Measurements from ENCODE around the gene FRYL.
"Not testable (repeated sequence)": the region's sequence is repeated elsewhere in the genome, so short reads cannot be mapped to it uniquely, and the experiment has no call there.

The FRYL gene

GRCh38 chr4:48748949-48749596 is 31.0 kb downstream of the FRYL start:
- in situ Hi-C loops (cut with MboI; ENCODE audit: low sequenced_read_pairs), result no loop called here

DNA sequence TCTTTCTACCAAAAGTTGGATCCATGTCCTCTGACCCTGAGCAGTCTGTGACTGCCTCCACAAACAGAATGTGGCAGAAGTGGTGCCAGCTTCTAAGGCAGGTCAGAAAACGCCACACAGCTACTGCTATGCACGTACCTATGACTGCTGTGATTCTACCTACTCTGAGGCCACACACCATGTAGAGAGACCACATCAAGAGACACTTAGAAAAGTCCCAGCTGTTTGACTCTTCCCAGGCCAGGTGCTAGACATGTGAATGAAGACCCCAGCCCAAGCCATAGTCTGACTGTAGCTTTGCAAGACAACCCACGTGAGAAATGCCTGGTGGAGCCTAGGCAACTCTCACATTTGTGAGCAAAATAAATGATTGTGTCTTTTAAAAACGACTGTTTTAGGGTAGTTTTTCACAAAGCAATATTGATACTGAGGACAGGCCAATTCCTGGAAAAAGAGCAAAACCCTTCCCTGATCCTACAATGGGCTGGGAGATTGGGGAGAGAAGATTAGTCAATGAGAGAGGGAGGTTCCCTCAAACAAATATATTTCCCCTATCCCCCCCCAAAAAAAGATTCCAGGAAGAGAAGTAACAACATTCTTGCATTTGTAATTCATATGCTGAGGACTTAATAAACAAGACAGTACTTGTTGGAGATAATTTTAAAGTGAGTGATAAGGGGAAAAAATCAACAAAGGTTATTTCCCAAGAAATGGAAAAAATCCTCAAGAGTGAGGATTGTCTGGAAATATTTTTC is 33.3 kb downstream of the FRYL start:
- in situ Hi-C loops (cut with MboI; ENCODE audit: low sequenced_read_pairs), result no loop called here

GRCh38 chr4:48745223-48745622 is 34.9 kb downstream of the FRYL start:
- in situ Hi-C loops (cut with MboI; ENCODE audit: low sequenced_read_pairs), result not testable (repeated sequence)

DNA sequence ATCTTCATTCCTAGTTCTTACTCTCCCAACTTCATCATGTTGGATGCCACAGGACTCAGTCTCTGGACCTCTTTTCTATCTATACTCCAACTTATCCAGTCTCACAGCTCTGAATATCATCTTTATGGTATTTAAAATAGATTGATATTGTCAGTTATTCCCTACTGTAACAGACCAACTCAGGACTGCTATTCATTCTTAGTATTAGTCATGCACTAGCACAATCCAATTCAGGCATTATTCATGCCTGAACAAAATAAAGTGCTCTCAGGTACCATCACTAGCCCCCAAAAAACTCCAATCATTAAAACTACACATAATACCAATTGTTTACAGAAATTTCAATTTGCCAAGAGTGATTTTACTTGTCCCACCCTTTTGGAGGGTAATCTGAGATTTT is 37.7 kb downstream of the FRYL start:
- in situ Hi-C loops (cut with MboI; ENCODE audit: low sequenced_read_pairs), result no loop called here

DNA sequence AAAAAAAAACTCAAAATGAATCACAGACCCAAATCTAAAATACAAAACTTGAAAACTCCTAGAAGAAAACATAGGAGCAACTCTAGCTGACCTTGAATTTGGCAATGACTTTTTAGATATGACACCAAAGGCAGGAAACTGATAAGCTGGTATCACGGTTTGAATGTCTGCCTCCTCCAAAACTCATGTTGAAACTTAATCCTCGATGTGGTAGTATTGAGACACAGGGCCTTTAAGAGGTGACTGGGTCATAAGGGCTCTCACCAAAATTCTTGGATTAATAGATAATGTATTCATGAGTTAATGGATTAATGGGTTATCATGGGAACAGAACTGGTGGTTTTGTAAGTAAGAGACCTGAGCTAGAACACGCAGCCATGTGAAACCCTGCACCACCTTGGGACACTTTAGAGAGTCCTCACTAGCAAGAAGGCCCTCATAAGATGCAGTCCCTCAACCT is 40.5 kb downstream of the FRYL start:
- in situ Hi-C loops (cut with MboI; ENCODE audit: low sequenced_read_pairs), result no loop called here

- in situ Hi-C loops (cut with MboI; ENCODE audit: low sequenced_read_pairs), result no loop called here
Measured at GRCh38 chr4:48738856-48739255, 41.2 kb downstream of the FRYL start.

DNA sequence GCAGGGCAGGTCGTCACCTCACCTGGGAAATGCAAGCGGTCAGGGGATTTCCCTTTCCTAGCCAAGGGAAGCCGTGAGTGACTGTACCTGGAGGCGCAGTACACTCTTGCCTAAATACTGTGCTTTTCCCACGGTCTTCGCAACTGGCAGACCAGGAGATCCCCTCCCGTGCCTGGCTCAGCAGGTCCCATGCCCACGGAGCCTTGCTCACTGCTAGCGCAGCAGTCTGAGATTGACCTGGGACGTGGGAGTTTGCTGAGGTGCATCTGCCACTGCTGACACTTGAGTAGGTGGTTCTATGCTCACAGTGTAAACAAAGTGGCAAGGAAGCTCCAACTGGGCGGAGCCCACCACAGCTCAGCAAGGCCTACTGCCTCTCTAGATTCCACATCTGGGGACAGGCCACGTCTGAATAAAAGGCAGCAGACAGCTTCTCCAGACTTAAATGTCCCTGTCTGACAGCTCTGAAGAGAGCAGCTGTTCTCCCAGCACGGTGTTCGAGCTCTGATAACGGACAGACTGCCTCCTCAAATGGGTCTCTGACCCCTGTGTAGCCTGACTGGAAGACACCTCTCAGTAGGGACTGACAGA is 51.1 kb downstream of the FRYL start:
- in situ Hi-C loops (cut with MboI; ENCODE audit: low sequenced_read_pairs), result not testable (repeated sequence)

DNA sequence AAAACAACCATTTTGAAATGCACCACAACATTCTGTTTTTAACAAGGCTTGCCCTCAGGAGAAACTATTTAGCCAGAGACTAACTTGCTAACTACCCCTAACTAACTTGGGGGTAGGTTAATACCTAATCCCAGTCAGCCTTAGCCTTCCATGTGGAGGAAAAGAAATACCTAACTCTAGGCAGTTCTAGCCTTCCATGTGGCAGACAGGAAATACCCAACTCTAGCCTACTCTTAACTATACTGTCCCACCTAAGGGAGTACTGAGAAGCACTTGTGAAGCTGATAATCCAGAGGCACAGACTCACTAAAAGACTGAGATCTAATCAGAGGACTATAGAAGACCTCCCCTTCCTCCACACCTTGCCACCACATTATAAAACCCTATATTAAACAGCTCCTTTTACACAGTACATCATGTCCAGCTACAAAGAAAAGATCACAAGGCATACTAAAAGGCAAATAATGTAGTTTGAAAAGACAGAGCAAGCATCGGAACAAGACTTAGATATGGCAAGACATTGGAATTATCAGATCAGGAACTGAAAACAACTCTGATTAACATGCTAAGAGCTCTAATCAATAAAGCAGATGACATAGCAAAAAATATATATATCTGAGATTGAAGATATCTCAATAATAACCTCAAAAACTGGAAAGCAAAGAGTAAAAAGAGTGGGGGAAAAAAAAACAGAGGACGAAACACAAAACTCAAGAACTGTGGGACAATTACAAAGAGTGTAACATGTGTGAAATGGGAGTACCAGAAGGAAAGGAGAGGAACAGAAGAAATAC is 52.2 kb downstream of the FRYL start:
- in situ Hi-C loops (cut with MboI; ENCODE audit: low sequenced_read_pairs), result no loop called here

- in situ Hi-C loops (cut with MboI; ENCODE audit: low sequenced_read_pairs), result no loop called here
Measured at GRCh38 chr4:48725414-48725813, 54.7 kb downstream of the FRYL start.

DNA sequence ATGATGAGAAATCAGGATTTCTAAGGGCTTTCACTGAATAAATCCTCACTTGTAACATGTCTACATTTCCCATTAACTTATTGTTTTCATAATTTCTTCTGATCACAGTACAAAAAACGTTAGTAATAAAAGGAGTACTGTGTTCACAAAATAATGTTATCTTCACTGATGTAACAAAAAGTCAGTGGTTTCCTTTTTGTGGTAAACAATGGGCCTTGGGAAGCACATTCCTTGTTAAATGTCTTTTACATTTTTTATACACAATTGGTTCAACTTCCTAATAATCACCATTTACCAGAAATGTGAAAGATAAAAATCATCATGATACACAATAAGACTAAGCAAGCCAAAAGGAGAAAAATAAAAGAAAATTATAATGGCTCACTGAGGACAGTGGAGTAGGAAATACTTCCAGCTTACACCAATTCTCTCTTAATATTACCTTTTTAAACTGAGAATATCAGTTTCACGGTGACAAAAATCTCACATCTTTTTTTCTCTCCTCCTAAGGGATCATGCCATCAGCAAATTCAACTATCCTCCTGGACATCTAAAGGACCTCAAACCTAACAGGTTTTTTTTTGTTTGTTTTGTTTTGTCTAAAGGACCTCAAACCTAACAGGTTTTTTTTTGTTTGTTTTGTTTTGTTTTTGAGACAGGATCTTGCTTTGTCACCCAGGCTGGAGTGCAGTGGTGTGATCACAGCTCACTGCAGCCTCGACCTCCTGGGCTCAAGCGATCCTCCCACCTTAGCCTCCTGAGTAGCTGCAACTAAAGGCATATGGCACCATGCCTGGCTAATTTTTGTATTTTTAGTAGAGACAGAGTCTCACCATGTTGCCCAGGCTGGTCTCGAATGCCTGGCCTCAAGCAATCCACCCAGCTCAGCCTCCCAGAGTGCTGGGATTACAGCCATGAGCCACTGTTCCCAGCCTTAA is 57.3 kb downstream of the FRYL start:
- in situ Hi-C loops (cut with MboI; ENCODE audit: low sequenced_read_pairs), result no loop called here

- in situ Hi-C loops (cut with MboI; ENCODE audit: low sequenced_read_pairs), result no loop called here
Measured at GRCh38 chr4:48720459-48720858, 59.6 kb downstream of the FRYL start.

DNA sequence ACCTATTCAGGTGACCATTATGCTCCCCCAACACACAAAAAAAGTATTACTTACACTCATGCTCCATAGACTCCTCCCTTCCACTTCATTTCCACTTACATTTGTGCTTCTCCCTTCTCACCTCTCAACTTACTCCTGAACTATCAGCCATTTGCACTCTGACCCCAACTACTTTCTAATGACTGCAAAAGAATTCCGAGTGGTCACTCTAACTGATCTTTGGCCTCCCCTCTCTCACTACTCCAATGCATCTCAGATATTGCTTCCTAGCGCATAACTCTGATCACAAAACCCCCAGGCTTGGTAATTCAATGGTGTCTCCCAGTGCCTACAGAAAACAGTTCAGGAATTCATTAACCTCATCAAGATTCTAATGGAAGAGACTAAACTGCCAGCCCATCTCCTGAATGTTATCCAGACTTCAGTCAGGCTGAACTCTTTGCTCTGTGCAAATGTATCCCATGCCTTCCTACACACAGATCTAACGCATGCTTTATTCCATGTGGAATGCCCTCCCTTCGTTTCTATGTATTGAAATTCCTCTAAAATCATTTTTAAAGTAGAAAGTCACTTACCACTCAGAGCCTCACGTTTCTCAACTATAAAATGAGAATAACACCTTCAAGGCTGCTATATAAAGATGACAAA is 61.1 kb downstream of the FRYL start:
- in situ Hi-C loops (cut with MboI; ENCODE audit: low sequenced_read_pairs), result no loop called here

- in situ Hi-C loops (cut with MboI; ENCODE audit: low sequenced_read_pairs), result not testable (repeated sequence)
Measured at GRCh38 chr4:48716285-48716684, 63.8 kb downstream of the FRYL start.

DNA sequence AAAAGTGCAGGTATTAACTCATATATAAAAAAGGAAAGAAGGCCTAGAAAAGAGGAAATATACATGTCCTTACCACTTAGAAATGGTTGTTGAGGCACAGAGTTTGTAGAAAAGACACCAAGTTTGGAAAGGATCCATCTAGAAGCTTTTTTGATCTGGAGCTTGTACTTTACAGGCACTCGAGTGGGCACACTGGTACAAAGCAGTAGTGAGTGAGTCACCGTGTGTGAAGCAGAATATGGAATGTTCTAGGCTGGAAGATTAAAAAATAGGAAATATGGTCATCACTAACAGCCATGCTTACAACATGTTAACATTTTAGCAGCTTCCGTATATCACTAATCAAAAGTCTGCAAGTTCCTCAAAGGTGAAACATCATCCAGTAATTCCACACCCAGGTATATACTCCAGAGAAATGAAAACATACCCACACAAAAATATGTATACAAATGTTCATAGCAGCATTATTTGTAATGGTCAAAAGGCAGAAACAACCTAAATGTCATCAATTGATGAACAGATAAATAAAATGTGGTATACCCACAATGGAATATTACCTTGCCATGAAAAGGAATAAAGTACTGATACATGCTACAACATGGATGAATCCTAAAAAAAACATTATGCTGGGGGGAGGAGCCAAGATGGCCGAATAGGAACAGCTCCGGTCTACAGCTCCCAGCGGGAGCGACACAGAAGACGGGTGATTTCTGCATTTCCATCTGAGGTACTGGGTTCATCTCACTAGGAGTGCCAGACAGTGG is 69.5 kb downstream of the FRYL start:
- in situ Hi-C loops (cut with MboI; ENCODE audit: low sequenced_read_pairs), result no loop called here

DNA sequence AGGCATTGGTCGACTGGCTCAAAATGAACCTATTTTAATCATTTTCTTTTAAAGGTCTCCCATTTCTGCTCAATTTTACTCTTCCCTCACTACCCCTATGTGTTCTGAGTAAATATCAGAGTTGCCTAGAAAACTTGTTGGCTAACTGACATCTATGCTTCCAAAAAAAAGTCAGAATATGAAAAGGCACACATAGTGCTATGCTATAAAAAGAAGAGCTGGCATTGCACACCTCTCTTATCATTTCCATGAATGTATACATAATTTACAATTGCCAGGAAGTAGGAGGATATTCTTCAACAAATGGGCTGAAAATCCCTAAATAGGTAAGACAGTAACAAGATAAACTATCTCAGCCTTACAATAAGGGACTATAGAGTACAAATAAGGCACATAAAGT is 70.2 kb downstream of the FRYL start:
- in situ Hi-C loops (cut with MboI; ENCODE audit: low sequenced_read_pairs), result no loop called here

- in situ Hi-C loops (cut with MboI; ENCODE audit: low sequenced_read_pairs), result no loop called here
Measured at GRCh38 chr4:48708610-48709009, 71.5 kb downstream of the FRYL start.

- in situ Hi-C loops (cut with MboI; ENCODE audit: low sequenced_read_pairs), result no loop called here
Measured at GRCh38 chr4:48706736-48707135, 73.3 kb downstream of the FRYL start.

- in situ Hi-C loops (cut with MboI; ENCODE audit: low sequenced_read_pairs), result no loop called here
Measured at GRCh38 chr4:48705609-48706008, 74.5 kb downstream of the FRYL start.

Data from HL-60/S4 (cell line).